GM11168 (cell line): ENCODE data around the gene MOB3B.
"Not testable (repeated sequence)": the region's sequence is repeated elsewhere in the genome, so short reads cannot be mapped to it uniquely, and the experiment has no call there.

ENCODE experiments used
- in situ Hi-C: fragments of 300-500 bp; cut with MboI; formaldehyde crosslinking; loops from one replicate; pipeline ENCODE4 v1.12.0; 2022; ENCODE audit warnings: low sequenced_read_pairs; ENCODE audit not compliant: unreplicated experiment

MOB3B gene

GRCh38 chr9:27429917-27430316 is 99.7 kb downstream of the MOB3B start:
- in situ Hi-C loops, result no loop called here

DNA sequence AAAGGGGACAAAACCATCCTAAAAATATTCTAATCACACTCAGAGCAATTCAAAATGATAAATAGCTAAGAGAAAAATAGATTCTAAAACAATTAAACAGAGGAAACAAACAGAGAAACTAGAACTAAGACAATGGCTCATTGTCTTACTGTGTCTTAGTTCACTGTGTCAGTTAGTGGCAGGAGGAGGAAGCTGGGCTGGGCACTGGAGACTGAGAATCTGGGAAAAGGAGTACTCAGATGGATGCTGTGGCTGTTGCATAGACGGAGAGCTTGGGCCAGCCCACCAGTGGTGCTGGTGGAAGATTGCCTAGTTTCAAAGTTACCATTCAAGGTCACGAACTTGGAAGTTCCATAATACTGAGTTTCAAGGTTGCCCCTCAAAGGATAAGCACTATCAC is 100.2 kb downstream of the MOB3B start:
- in situ Hi-C loops, result no loop called here

DNA sequence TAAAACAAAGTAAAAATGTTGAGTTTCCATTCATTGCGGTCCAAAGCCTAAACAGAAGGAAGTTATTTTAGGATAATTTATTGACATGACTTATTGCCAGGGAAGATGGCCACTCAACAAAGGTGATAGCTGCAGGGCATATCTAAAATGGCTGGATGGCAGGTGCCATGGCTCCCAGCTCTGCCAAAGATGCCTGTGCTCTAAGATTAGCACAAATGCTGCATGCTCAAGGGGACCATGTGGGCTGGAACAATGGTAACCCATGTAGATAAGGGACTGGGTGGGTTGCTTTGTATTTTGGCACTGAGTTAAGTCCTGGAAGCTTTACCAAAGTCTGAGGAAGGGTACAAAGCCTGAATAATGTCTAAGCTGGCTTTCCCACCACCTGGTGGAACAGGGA is 101.1 kb downstream of the MOB3B start:
- in situ Hi-C loops, result no loop called here

- in situ Hi-C loops, result no loop called here
Observed at GRCh38 chr9:27427272-27427643, 102.4 kb downstream of the MOB3B start.

DNA sequence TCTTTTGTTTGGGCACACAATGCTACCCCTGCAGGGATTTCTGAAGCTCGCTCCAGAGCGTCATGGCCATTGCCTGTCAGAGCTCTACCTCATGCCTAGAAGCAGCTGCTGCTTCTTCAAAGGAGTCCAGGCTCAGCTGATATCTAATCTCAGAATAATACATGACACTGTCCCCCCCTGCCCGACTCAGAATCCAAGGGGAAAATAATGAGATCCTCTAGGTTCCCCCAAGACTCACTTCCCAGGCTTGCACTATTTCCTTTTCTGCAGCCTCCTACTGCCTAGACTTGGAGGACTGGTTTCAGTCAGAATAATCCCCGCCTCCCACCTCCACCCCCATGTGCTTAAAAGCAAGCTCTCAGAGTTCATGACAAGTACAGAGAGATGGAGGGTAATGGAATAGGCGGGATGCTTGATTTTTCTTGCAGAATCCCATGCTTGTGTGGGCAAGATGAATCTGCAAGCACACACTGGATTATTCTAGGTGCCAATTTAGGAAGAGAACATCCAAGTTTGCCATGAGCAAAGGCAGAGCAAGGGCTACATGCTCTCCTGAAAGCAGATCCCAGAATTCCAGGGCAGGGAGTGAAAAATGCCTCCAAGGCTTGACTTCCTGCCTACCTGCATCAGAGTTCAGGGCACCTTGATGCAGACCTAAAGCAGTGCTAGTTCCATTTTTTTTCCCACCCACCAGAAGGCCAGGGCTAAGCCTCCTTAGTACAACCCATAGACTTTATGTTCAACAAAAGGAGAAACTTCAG is 102.9 kb downstream of the MOB3B start:
- in situ Hi-C loops, result no loop called here

GRCh38 chr9:27425827-27426510 is 103.6 kb downstream of the MOB3B start:
- in situ Hi-C loops, result no loop called here

DNA sequence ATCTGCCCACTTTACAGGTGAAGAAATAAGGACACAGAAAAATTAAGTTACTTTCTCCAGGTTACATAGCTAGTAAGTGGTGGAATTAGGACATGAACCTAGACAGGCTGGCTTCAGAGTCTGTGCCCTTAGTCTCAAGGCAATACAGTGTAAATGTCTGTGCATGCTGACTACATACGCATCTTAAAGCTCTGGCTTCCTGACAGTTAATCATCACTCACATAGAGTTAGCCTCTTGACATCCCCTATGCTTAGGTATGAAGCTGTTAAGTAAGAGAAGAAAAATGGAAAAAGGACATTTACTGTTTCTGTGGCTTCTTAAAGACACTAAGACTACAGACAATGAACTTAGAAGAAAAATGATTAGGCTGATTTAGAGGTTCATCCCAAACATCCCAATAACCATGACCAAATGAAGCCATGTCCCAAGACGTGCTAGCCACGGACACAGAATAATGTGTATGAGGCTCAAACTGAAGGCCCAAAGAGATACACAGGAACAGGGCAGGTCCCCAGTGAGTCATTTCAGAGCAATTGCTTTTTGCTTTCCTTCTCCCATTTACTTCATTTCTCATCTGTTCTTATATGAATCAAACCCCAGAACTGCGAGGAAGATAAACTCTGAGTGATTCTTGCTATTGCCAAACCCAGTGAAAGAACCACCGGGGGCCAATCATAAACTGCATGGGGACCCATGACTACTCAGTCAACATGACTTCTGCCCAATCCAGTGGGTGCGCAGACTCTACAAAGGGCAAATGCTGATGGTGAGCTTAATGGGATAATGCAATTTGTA is 105.5 kb downstream of the MOB3B start:
- in situ Hi-C loops, result no loop called here

- in situ Hi-C loops, result no loop called here
Observed at GRCh38 chr9:27422279-27422834, 107.3 kb downstream of the MOB3B start.

DNA sequence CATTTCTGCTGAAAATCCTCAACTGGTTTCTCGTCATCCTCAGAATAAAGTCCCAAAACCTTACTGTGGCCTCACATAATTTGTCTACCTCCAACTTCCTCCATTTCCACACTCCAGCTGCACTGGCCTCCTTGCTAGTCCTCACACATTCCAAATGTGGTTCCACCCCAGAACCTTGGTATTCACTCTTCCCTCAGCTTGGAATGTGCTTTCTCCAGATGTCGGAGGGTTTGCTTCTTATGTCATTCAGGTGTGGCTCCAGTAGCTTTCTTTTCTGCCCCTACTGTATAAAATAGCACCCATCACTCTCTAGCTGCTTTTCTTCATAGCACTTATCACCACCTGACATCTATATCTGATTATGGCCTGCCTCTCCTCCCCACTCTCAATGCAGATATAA is 108.0 kb downstream of the MOB3B start:
- in situ Hi-C loops, result no loop called here

GRCh38 chr9:27419558-27419957 is 110.1 kb downstream of the MOB3B start:
- in situ Hi-C loops, result not testable (repeated sequence)

DNA sequence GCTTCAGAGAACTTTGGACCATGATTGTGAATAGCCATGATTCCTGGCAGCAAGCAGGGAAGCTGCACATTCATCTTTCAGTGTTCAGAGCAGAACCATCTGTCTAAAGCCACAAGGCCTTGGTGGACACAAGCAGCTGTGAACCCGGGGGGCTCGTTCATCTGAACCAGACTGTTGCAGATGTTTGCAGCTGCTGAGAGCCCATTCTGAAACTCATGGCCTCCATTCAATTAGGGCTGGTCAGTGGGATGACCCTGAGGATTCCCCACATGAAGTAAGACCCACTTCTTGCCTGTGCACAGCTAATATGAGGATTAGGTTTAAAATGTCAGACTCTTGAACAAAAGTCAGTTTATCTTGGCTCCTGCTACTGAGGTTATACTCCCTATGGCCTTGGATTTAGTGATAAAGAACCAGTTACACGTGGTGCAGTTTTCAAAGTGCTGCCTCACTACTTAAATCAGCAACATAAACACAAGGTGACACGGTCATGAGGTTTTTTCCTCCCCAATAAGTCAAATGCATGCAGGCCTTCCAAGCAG is 115.3 kb downstream of the MOB3B start:
- in situ Hi-C loops, result no loop called here

GRCh38 chr9:27413511-27414219 is 115.9 kb downstream of the MOB3B start:
- in situ Hi-C loops, result no loop called here

GRCh38 chr9:27412963-27413362 is 116.7 kb downstream of the MOB3B start:
- in situ Hi-C loops, result no loop called here

DNA sequence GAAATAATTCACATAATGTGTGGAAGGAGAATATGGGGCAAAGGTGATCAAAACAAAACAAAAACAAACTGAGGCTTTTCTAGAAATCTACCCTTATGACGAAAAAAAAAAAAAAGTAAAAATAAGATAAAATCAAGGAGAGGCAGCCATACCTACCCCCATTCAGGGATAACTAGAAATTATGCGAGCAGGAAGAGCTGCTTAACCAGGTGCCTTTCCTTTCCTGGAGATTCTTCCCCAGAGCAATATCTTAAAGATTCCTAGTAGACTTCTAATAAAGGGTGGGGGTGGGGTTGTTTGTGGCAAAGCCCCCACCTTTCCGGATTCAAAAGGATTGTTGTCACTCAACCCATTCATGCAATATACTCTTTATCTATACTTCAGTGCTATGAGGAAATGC is 117.5 kb downstream of the MOB3B start:
- in situ Hi-C loops, result no loop called here

DNA sequence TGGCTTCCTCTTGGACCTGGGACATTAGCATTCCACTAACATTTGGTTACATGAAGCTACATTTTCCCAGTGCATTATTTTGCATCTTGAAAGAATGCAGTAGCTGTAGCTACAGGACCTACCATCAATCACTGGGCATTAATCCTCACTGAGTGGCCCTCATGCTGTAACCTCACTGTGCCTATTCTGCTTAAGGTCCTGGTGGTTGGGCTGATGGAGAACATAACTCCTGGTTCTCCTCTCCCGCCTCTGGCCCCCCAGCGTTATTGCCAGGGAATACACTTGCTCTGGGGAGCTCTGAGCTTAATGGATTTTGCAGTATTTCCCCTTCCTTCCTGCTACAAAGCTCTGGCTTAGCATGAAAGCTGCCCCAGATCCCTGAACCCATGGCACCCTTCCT is 121.1 kb downstream of the MOB3B start:
- in situ Hi-C loops, result no loop called here

DNA sequence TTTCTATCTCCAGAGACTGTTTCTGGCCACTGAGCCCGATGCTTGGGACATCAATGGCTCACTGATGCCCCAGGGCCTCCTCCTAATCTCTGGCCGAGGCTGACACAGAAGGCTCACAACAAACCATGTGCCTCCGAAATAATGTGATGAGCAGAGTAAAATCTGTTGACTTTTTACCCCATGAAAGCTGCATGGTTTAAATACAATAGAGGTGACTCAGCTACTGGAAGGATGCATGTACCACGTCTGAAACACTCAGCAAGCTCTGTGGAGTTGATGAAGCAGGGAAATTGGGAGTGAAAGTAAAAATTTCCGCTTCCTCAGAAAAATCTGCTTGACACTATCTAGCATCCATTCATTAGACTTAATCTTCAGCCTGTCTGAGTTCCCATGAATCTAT is 121.6 kb downstream of the MOB3B start:
- in situ Hi-C loops, result no loop called here

- in situ Hi-C loops, result no loop called here
Observed at GRCh38 chr9:27407491-27407890, 122.1 kb downstream of the MOB3B start.

DNA sequence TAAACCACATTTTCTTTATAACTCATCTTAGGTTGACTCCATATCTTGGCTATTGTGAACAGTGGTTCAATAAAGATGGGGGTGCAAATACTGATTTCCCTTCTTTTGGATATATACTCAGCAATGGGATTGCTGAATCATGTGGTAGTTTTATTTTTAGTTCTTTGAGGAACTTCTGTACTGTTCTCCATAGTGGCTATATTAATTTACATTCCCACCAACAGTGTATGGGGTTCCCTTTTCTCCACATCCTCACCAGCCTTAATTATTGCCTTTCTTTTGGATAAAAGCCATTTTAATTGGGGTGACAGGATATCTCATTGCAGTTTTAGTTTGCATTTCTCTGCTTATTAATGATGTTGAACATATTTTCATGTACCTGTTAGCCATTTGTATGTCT is 125.0 kb downstream of the MOB3B start:
- in situ Hi-C loops, result no loop called here

DNA sequence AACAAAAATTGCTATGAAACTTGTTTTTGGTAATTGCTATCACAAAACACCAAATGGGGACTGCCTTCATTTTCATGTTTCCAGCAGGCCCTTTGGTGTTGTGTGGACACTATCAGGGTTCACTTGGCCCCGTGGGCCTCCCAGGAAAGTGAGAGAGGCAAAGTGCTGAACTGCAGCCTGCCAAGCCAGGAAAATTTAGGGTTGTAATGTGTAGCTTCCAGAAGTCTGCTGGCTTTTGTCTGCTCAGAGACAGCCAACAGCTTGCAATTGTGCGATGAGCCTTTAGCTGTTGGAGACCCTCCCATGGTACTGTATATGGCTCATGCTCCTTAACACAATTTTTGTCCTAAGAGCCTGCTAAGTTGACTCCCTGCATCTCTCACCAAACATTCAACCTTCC is 127.0 kb downstream of the MOB3B start:
- in situ Hi-C loops, result no loop called here

- in situ Hi-C loops, result no loop called here
Observed at GRCh38 chr9:27400334-27400880, 129.2 kb downstream of the MOB3B start.
